Right hindlimb (tissue), 1 donor: ENCODE results near the gene ME1.

Source experiments
- DNase-seq: peaks from one replicate; pipeline ENCODE4 v3.0.0-alpha.2; 2018

The ME1 gene

DNA sequence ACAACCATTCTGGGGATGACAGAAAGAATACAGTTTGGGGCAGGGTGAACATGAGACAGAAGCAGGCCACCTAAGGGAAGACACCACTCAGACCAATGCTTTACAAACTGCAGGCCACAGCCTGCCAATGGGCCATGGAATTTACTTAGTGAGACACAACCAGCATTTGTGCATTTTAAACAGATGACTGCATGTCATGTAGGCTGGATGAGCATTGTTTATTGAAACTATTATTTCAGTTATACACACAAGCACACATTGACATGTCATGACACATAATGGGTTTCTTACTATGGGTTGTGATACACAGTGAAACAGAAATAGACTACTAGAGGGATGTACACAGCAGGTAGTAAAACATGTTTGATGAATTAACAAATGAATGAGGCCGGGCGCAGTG lies 245.8 kb downstream of the ME1 start:
- DNase-seq, result no peak

- no peak for DNase-seq
These were observed 247.6 kb downstream of the ME1 start for GRCh38 chr6:83183082-83183828.

GRCh38 chr6:83182114-83182513 lies 248.7 kb downstream of the ME1 start:
- no peak for DNase-seq

GRCh38 chr6:83180426-83180950 lies 250.4 kb downstream of the ME1 start:
- DNase-seq, result no peak

GRCh38 chr6:83176246-83176645 lies 254.6 kb downstream of the ME1 start:
- no peak for DNase-seq

- DNase-seq, result no peak
These were observed 261.3 kb downstream of the ME1 start for GRCh38 chr6:83169511-83169910.

DNA sequence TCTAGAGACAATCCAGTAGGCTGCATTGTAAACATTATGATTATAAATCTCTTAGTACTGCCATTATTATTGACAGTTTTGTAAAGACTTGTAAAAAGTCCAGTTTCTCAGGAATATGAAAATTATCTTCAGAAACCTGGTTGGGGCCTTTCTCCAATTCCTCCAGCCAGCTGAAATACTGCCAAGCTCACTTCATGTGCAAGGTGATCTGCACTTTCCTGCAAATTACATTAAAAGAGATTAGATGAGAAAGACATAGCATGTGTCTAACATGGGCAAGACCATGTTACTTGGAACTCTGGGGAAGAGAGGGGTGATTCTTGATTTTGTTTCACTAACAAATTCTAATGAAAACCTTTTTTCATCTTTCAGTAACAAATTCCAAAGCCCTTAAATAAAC lies 261.7 kb downstream of the ME1 start:
- DNase-seq, result no peak

- no peak for DNase-seq
These were observed 262.3 kb downstream of the ME1 start for GRCh38 chr6:83168556-83168955.

DNA sequence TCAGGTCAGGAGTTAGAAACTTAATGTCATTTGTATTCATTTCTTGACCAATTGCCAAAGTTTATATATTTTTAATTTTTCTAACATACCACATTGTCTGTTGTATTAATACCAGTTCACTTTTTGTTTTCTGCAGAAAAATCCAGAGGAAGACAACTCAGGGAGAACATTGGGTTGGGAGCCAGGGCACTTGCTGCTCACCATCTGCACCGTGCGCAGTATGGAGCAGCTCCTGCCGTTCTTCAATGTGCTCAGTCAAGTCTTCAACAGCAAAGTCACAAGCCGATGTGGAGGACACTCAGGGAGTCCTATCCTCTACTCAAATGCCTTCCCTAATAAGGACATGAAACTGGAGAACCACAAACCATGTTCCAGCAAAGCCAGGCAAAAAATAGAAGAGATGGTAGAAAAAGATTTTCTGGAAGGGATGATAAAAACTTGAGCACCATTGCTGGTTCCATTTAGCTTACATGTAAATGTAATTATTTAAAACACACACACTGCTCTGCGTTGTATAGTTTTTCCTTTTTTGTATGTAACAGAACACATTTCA lies 263.0 kb downstream of the ME1 start:
- DNase-seq, result no peak
